HG03442 (cell line): ENCODE data around the gene TDP1.
A peak's percentile ranks its signal among the peaks of the same experiment; 100 is the strongest.
"Not testable (repeated sequence)": the region's sequence is repeated elsewhere in the genome, so short reads cannot be mapped to it uniquely, and the experiment has no call there.

Source experiments
- ATAC-seq: cut with Tn5 transposase; IDR thresholded peaks from one replicate; pipeline ENCODE4 v1.9.1; 2021; ENCODE audit warnings: mild to moderate bottlenecking, moderate library complexity; ENCODE audit not compliant: unreplicated experiment

The TDP1 gene

GRCh38 chr14:90042496-90043252 is 86.9 kb downstream of the TDP1 start:
- no peak for ATAC-seq

DNA sequence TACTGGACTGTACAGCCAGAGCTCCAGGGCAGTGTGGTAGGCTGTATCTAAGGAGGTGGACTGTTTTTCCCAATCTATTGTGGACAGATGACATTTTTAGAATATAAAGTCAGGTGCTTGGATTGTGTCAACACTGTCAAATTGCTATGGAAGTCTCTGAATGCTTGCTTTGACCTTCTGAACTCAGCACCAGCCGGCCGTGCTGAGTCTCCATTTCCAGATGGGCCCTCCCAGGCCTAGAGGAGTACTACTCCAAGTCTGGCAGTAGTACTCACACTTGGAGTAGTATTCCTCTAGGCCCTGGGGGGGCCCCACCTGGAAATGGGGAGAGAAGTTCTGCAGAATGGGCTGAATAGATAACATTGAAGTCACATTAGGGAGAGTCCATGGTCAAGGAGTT is 89.9 kb downstream of the TDP1 start:
- ATAC-seq: no peak

DNA sequence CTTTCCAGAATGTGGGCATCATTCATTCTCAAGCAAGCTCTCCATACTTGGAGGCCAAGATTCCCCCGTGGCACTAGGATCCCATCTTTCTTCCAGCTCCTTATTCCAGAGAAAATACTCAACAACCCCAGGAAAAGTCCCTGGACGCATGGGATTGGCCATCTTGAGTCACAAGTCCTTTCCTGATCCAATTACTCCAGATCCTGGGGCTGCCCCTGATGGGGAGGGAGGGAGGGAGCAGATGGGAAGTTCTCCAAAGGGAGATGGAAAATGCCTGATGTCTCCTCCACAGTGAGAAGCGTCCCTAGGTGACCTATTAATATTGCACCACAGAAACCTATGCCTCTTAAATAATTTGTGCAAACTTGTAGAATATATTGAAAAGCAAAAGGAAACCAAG is 93.7 kb downstream of the TDP1 start:
- no peak for ATAC-seq

- ATAC-seq: no peak
Measured at GRCh38 chr14:90050271-90050670, 94.5 kb downstream of the TDP1 start.

DNA sequence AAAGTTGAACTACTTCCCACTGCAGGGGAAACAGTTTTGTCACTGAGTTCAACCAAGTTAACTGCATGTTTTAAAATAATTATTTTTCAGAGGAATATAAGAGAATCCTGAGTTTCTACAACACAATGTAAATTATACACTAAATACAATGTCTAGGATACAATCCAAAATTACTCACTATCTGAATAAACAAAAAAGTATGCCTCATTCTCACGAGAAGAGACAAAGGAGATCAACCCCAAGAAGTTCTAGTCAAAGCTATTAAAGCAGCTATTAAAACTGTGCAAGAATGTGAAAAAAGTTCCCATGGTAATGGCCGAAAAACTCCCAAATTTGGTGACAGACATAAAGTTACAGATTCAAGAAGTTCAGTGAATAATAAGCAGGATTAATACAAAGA is 97.3 kb downstream of the TDP1 start:
- ATAC-seq: no peak

- ATAC-seq: no peak
Measured at GRCh38 chr14:90054803-90055202, 99.1 kb downstream of the TDP1 start.

- no peak for ATAC-seq
Measured at GRCh38 chr14:90056826-90057225, 101.1 kb downstream of the TDP1 start.

DNA sequence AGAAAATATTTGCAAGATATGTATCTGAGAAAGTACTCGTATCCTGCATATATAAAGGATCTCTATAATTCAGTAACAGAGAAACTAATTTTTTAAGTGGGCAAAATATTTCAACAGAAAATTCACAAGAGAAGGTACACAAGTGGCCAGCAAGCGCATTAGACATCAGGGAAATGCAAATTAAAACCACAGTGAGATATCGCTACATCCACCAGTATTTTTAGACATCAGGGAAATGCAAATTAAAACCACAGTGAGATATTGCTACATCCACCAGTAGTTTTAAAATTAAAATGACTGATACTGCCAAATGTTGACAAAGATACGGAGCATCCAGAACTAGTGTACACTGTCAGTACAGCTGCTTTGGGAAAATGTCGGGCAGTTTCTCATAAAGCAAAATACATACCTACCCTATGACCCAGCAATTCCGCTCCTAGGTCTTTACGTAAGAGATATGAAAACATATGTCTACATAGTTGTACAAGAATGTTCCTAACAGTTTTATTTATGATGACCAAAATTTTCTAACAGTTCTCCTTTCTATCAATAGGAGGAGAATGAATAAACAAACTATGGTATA is 103.2 kb downstream of the TDP1 start:
- no peak for ATAC-seq

DNA sequence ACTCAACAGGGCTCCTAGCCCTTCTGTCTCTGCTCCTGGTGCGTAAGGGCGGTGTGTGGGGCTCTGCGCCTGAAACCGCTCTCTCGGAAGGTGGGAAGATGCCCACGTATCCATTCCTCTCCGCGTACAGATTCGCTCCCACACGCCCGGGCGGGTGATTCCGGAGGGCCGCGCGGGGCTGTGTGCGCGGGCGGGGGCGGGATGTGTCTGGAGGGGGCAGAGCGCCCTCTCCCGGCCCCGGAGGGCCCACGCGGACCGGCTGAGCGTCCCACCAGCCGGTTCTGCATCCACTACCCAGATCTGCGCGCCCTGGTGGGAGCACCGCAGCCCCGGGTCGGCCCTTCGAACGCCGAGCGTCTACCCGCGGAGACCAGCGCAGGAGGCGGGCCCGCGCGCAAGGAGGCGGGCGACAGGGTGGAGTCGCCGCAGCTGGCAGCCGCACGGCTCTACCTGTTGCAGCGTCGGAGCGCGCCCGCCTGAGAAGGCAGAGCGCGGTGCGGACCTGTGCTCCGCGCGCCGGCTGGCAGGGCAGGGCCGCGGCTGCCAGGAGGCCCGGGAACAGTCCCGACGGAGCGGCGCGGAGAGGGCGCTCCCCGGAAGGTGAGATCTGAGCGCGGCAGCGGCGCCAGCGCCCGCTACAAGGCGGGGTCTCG is 104.7 kb downstream of the TDP1 start:
- ATAC-seq: peak; percentile 65

- peak; percentile 25 for ATAC-seq
Measured at GRCh38 chr14:90060965-90061684, 105.4 kb downstream of the TDP1 start.

DNA sequence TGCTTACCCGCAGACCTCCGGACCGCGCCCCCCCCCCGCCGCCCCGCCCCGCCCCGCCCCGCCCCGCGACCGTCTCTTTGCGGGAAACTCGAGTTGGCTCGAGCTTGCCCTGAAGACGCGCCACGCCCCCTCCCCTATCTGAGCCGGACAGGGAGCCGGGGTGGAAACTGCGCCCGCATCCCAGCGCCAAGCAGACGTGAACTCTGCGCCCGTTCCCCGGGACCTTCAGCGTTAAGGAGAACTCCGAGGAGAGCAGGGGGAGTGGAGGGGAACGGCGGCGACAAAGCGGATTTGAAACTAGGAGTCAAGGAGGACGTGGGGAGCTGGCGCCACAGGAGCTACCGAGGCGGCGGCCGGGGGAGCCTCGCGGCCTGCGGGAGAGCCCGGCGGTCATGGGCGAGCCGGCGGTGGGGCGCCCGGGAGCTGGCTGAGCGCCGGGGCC is 106.0 kb downstream of the TDP1 start, which contains the start of gene KCNK13:
Gene KCNK13 (plus strand): TSS at position 310 of the 442 bp plus-strand sequence. CDS start 212 bp downstream, outside the sequence.
- ATAC-seq: no peak

GRCh38 chr14:90062127-90062794 is 106.5 kb downstream of the TDP1 start:
- ATAC-seq: no peak

- no peak for ATAC-seq
Measured at GRCh38 chr14:90062822-90063539, 107.3 kb downstream of the TDP1 start.

- no peak for ATAC-seq
Measured at GRCh38 chr14:90072350-90072749, 116.6 kb downstream of the TDP1 start.

DNA sequence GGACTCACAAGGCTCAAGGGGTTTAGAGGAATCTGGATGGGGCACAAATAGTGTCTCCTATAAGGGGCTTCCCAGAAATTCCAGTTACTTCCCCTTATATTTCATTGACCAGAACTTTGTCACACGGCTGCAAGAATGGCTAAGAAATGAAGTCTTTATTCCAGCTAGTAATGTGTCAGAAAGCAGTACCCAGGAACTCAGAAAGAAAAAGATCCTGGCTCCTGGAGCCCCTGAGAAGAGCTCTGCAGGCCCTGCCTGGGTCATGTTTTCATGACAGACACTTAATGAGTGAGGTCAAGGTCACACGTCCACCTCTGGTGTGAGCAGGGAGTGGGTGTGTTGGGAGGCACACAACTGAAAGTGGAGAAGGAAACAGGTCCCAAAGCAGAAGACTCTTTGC is 123.8 kb downstream of the TDP1 start:
- ATAC-seq: no peak

- no peak for ATAC-seq
Measured at GRCh38 chr14:90087433-90087832, 131.7 kb downstream of the TDP1 start.

DNA sequence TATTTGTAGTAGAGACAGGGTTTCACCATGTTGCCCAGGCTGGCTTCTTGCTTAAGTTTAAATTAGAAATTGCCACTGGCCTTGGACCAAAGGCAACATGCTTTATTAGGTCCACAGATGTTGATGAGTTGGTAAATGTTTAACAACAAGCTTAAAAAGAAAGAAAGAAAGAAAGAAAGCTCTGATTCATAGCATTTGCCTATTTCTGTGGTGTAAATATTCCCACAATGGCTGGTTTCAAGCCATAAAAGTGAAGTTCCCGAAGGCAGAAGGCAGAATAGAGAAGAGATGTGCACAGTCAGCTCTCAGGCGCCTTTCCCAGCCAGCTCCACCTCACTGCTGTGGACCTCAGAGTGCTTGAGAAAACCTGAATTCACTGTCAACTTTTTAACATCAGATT is 132.4 kb downstream of the TDP1 start:
- no peak for ATAC-seq

DNA sequence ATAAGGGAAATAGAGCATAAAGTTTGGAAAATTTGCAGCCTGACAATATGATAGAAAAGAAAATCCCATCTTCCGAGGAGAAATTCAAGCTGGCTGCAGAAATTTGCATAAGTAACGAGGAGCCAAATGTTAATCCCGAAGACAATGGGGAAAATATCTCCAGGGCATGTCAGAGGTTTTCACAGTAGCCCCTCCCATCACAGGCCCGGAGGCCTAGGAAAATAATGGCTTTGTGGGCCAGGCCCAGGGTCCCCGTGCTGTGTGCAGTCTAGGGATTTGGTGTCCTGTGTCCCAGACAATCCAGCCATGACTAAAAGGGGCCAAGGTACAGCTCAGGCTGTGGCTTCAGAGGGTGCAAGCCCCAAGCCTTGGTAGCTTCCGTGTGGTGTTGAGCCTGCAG is 133.8 kb downstream of the TDP1 start:
- ATAC-seq: not testable (repeated sequence)

DNA sequence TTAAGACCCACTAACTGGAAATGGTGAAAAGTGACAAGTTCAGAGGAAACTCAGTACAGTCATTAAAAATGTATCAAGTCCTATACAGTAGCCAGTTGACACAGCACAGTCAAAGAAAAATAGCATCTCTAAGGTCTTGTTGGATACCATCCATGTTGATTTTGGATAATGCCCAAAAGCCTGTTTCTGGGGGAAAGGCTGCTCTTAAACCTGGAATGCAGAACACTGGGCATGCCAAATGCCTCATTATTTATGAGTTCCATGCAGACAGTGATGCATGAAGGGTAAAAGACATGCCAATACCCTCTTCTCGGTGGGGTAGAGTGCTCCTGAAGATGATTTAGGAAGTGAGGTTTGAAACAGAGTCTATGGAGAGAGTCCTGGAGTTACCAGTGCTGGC is 135.7 kb downstream of the TDP1 start:
- ATAC-seq: no peak

DNA sequence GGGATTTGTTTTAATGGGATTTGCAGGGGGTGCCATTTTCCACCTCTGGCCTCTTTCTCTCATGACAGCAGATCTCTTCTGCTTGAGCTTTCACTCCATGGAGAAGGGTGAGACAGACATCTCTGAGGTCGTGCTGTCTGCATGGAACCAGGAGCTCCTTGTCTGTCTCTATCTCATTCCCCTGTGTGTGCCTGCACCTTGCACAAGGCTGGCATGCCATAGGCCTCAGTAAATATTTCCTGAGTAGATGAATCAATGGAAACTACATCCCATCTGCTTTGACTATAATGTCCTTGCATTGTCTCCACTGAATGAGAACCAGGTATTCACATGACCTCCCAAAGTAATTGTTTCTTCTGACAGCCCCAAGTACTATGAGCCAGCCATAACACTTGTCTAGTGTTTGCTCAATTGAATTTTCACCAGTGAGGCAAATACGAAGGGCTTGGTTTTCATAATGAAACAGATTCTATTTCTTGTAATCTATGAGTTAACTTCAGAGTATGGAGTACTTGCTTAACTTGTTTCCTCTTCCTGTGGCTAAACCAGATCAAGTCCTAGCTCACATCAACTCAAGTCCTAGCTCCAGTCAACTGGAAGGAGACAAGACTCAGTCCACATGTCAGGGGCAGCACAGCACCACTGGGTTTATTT is 138.3 kb downstream of the TDP1 start:
- peak; percentile 39 for ATAC-seq
